ENCODE results near the gene PRSS56. TPM values are rescaled to one million over a fixed set of nuclear protein-coding genes. Genes with fewer than 3 reads are reported as not detected.
A peak's percentile ranks its signal among the peaks of the same experiment; 100 is the strongest.
"Not testable (repeated sequence)": the region's sequence is repeated elsewhere in the genome, so short reads cannot be mapped to it uniquely, and the experiment has no call there.

Gene PRSS56
- total and polyA plus RNA-seq, 5 donors = 0.05 to 0.11 TPM; not detected in 3

- peak; percentile 10 to 47 (median 44) for DNase-seq
- H3K27ac ChIP-seq (ENCODE audit: low read length) = no peak overlapping the region
- 68% methylated on average over 13 of the region's 13 CpGs for WGBS
- no peak for ATAC-seq
- intact Hi-C loops (cut with DNase I) = loop anchor here in 3 of 4 donors (10.0 kb wide), 3 partner anchors 192 to 622 kb away; partner anchors contain the start of gene NPPC (in 1 of the 3)
- no peaks in the 10 kb centered on the region for H3K9me3 ChIP-seq (ENCODE audit: control insufficient read depth, low read length)
- no peaks in the 10 kb centered on the region for H3K27me3 ChIP-seq (ENCODE audit: control insufficient read depth, insufficient read depth)
- H3K4me3 ChIP-seq (ENCODE audit: low read length) = no peak overlapping the region
- peaks cover 2% of the 10 kb centered on the region for H3K4me1 ChIP-seq (ENCODE audit: control insufficient read depth, insufficient read depth, low read length)
Measured at GRCh38 chr2:232526372-232526941, 6.3 kb downstream of the PRSS56 start.

GRCh38 chr2:232527905-232528470 lies 7.8 kb downstream of the PRSS56 start:
- ATAC-seq (no peak), DNase-seq (peak; percentile 1 to 16 (median 15))
- Histone ChIP-seq H3K4me1 (ENCODE audit: control insufficient read depth, insufficient read depth, low read length) (no peaks in the 10 kb centered on the region), H3K27me3 (ENCODE audit: control insufficient read depth, insufficient read depth) (no peaks in the 10 kb centered on the region), H3K27ac (ENCODE audit: low read length) (no peak overlapping the region), H3K9me3 (ENCODE audit: control insufficient read depth, low read length) (no peaks in the 10 kb centered on the region), H3K4me3 (ENCODE audit: low read length) (no peak overlapping the region)
- intact Hi-C loops (cut with DNase I) = loop anchor here in 3 of 4 donors (10.0 kb wide), 3 partner anchors 193 to 623 kb away; partner anchors contain the start of gene NPPC (in 1 of the 3)
- 65% methylated on average over 6 of the region's 6 CpGs for WGBS

GRCh38 chr2:232528746-232529460 lies 8.7 kb downstream of the PRSS56 start:
- H3K27ac ChIP-seq (ENCODE audit: low read length) = no peak overlapping the region
- WGBS = 72% methylated on average over 11 of the region's 11 CpGs
- no peaks in the 10 kb centered on the region for H3K9me3 ChIP-seq (ENCODE audit: control insufficient read depth, low read length)
- H3K27me3 ChIP-seq (ENCODE audit: control insufficient read depth, insufficient read depth) = no peaks in the 10 kb centered on the region
- peak in 1 of 3 donors; percentile 27 for DNase-seq
- H3K4me1 ChIP-seq (ENCODE audit: control insufficient read depth, insufficient read depth, low read length) = no peaks in the 10 kb centered on the region
- intact Hi-C loops (cut with DNase I) = loop anchor here in 3 of 4 donors (10.0 kb wide), 3 partner anchors 194 to 624 kb away; partner anchors contain the start of gene NPPC (in 1 of the 3)
- H3K4me3 ChIP-seq (ENCODE audit: low read length) = no peak overlapping the region
- ATAC-seq = no peak

- Histone ChIP-seq H3K27ac (ENCODE audit: low read length) (no peak overlapping the region), H3K9me3 (ENCODE audit: control insufficient read depth, low read length) (no peaks in the 10 kb centered on the region), H3K4me1 (ENCODE audit: control insufficient read depth, insufficient read depth, low read length) (no peaks in the 10 kb centered on the region), H3K27me3 (ENCODE audit: control insufficient read depth, insufficient read depth) (no peaks in the 10 kb centered on the region), H3K4me3 (ENCODE audit: low read length) (no peak overlapping the region)
- ATAC-seq (no peak), DNase-seq (peak in 2 of 3 donors; percentile 29 to 40)
- intact Hi-C loops (cut with DNase I) = loop anchor here in 3 of 4 donors (10.0 kb wide), 3 partner anchors 195 to 625 kb away; partner anchors contain the start of gene NPPC (in 1 of the 3)
- 84% methylated on average over 17 of the region's 17 CpGs for WGBS
Measured at GRCh38 chr2:232529806-232530547, 9.8 kb downstream of the PRSS56 start.

- WGBS = 82% methylated on average over 9 of the region's 9 CpGs
- DNase-seq (peak in 1 of 3 donors; percentile 25), ATAC-seq (no peak)
- intact Hi-C loops (cut with DNase I) = no loop called here
- H3K27me3 ChIP-seq (ENCODE audit: control insufficient read depth, insufficient read depth) = no peaks in the 10 kb centered on the region
- no peak overlapping the region for H3K27ac ChIP-seq (ENCODE audit: low read length)
- H3K9me3 ChIP-seq (ENCODE audit: control insufficient read depth, low read length) = no peaks in the 10 kb centered on the region
- H3K4me1 ChIP-seq (ENCODE audit: control insufficient read depth, insufficient read depth, low read length) = no peaks in the 10 kb centered on the region
- H3K4me3 ChIP-seq (ENCODE audit: low read length) = no peak overlapping the region
Measured at GRCh38 chr2:232530626-232531260, 10.6 kb downstream of the PRSS56 start.

- intact Hi-C loops (cut with DNase I) = no loop called here
- H3K4me1 ChIP-seq (ENCODE audit: control insufficient read depth, insufficient read depth, low read length) = no peaks in the 10 kb centered on the region
- H3K27me3 ChIP-seq (ENCODE audit: control insufficient read depth, insufficient read depth) = no peaks in the 10 kb centered on the region
- H3K27ac ChIP-seq (ENCODE audit: low read length) = no peak overlapping the region
- peak in 1 of 3 donors; percentile 48 for DNase-seq
- WGBS = 42% methylated on average over 9 of the region's 9 CpGs
- ATAC-seq = peak in 1 of 2 donors; percentile 13
- H3K4me3 ChIP-seq (ENCODE audit: low read length) = no peak overlapping the region
- peaks cover 2% of the 10 kb centered on the region for H3K9me3 ChIP-seq (ENCODE audit: control insufficient read depth, low read length)
Measured at GRCh38 chr2:232532419-232532818, 12.2 kb downstream of the PRSS56 start.

GRCh38 chr2:232532821-232533220 lies 12.6 kb downstream of the PRSS56 start:
- WGBS = 81% methylated on average over 7 of the region's 7 CpGs
- H3K9me3 ChIP-seq (ENCODE audit: control insufficient read depth, low read length); intact Hi-C loops (cut with DNase I); ATAC-seq; H3K4me3 ChIP-seq (ENCODE audit: low read length); H3K4me1 ChIP-seq (ENCODE audit: control insufficient read depth, insufficient read depth, low read length); H3K27ac ChIP-seq (ENCODE audit: low read length); H3K27me3 ChIP-seq (ENCODE audit: control insufficient read depth, insufficient read depth): not testable (repeated sequence)
- DNase-seq = peak in 1 of 3 donors; percentile 12

- ATAC-seq (no peak), DNase-seq (peak in 1 of 3 donors; percentile 51)
- WGBS = 58% methylated on average over 13 of the region's 13 CpGs
- H3K9me3 ChIP-seq (ENCODE audit: control insufficient read depth, low read length) = peaks cover 2% of the 10 kb centered on the region
- H3K4me1 ChIP-seq (ENCODE audit: control insufficient read depth, insufficient read depth, low read length) = no peaks in the 10 kb centered on the region
- no peak overlapping the region for H3K27ac ChIP-seq (ENCODE audit: low read length)
- no peaks in the 10 kb centered on the region for H3K27me3 ChIP-seq (ENCODE audit: control insufficient read depth, insufficient read depth)
- no peak overlapping the region for H3K4me3 ChIP-seq (ENCODE audit: low read length)
- intact Hi-C loops (cut with DNase I) = no loop called here
Measured at GRCh38 chr2:232533944-232534710, 13.9 kb downstream of the PRSS56 start.

GRCh38 chr2:232534940-232535651 lies 14.9 kb downstream of the PRSS56 start:
- no peak overlapping the region for H3K4me3 ChIP-seq (ENCODE audit: low read length)
- H3K27me3 ChIP-seq (ENCODE audit: control insufficient read depth, insufficient read depth) = no peaks in the 10 kb centered on the region
- DNase-seq (peak in 1 of 3 donors; percentile 28), ATAC-seq (no peak)
- no peaks in the 10 kb centered on the region for H3K4me1 ChIP-seq (ENCODE audit: control insufficient read depth, insufficient read depth, low read length)
- intact Hi-C loops (cut with DNase I) = no loop called here
- 76% methylated on average over 14 of the region's 14 CpGs for WGBS
- no peak overlapping the region for H3K27ac ChIP-seq (ENCODE audit: low read length)
- peaks cover 2% of the 10 kb centered on the region for H3K9me3 ChIP-seq (ENCODE audit: control insufficient read depth, low read length)
